HUDEP-2 (cell line): ENCODE results near the gene MINDY4.

Experiments
- DNase-seq, 76 experiments: peaks; one replicate each; lab custom pipeline; 2025; ENCODE audit not compliant: unreplicated experiment in 76 of 76; lab: John Stamatoyannopoulos, UW

Gene MINDY4

GRCh38 chr7:30740417-30741181, 30.6 kb upstream of the MINDY4 start:
- peak in 63 of 76 experiments; percentile 3 to 75 (median 54) for DNase-seq

- no peak for DNase-seq
Observed at GRCh38 chr7:30741289-30741688, 29.9 kb upstream of the MINDY4 start.

GRCh38 chr7:30743371-30744074, 27.7 kb upstream of the MINDY4 start:
- DNase-seq = peak in 31 of 76 experiments; percentile 3 to 52 (median 23)

- no peak for DNase-seq
Observed at GRCh38 chr7:30744075-30744417, 27.2 kb upstream of the MINDY4 start.

GRCh38 chr7:30745261-30745941, 25.8 kb upstream of the MINDY4 start:
- DNase-seq = no peak

GRCh38 chr7:30750010-30750409, 21.2 kb upstream of the MINDY4 start:
- DNase-seq = no peak

- no peak for DNase-seq
Observed at GRCh38 chr7:30750683-30751650, 20.2 kb upstream of the MINDY4 start.

GRCh38 chr7:30751696-30752273, 19.4 kb upstream of the MINDY4 start, which contains the start of gene INMT:
INMT (plus strand) TSS chr7:30752135; CDS start chr7:30752151, 16 bp downstream.
- no peak for DNase-seq

- no peak for DNase-seq
Observed at GRCh38 chr7:30752484-30752883, 18.7 kb upstream of the MINDY4 start.

GRCh38 chr7:30752979-30753378, 18.2 kb upstream of the MINDY4 start:
- no peak for DNase-seq

GRCh38 chr7:30754315-30754877, 16.8 kb upstream of the MINDY4 start:
- DNase-seq = no peak

- no peak for DNase-seq
Observed at GRCh38 chr7:30755384-30756154, 15.6 kb upstream of the MINDY4 start.

- DNase-seq = no peak
Observed at GRCh38 chr7:30757342-30757692, 13.9 kb upstream of the MINDY4 start.

- DNase-seq = peak in 4 of 76 experiments; percentile 30 to 81 (median 54)
Observed at GRCh38 chr7:30760514-30761213, 10.6 kb upstream of the MINDY4 start.

- peak in 72 of 76 experiments; percentile 9 to 97 (median 60) for DNase-seq
Observed at GRCh38 chr7:30761214-30762156, 9.7 kb upstream of the MINDY4 start.

- peak in 40 of 76 experiments; percentile 8 to 66 (median 30) for DNase-seq
Observed at GRCh38 chr7:30764030-30764975, 6.9 kb upstream of the MINDY4 start.
